Renal pelvis (tissue), 4 donors: ENCODE results near the gene KIF3B. TPM values are rescaled to one million over a fixed set of nuclear protein-coding genes. Genes with fewer than 3 reads are reported as not detected.
"Not testable (repeated sequence)": the region's sequence is repeated elsewhere in the genome, so short reads cannot be mapped to it uniquely, and the experiment has no call there.

ENCODE experiments used
- DNase-seq: peaks from one replicate; pipeline ENCODE4 v3.0.0-alpha.2; 2013
- polyA plus RNA-seq, 3 donors: library from polyadenylated mRNA; unstranded; fragments of 120-200 nt; gene quantifications; one replicate each; pipeline ENCODE4 v1.2.1, GENCODE V29; 2013; ENCODE audit not compliant: insufficient read length in 3 of 3

The KIF3B gene
- polyA plus RNA-seq, 3 donors, result 36.4 to 47.3 (median 38.6) TPM

DNA sequence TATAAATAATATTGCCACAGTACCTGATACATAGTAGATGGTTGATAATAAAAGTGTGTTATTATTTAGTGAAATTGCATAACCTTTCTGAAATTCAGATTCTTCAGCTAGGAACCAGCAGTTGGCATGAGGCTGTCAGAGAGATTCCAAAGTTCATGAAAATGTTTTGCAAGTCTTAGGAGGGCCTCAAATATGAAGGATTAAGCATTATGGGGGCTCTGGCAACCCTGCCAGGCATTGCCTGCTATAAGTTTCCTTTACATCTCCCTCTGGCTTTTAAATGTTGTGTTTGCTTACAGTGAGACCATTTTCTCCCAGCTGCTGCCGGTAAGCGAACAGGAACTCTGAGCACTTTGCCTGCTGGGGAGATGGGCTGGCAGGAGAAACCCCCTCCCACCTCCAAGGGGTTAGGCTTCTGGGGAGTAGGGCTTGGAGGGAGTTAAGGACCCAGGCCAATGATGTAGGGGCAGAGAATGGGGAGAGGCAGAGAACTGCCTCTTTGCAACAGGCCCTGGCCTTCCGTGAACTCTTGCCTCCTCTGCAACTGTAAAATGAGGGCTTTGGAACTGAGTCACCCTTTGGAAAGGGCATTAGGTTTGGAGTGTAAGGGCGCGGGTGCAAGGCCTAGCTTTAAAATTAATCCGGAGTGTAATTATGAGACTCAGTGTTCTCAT, 33.2 kb upstream of the KIF3B start:
- DNase-seq, result no peak

- DNase-seq, result no peak
Measured at GRCh38 chr20:32244959-32245358, 32.5 kb upstream of the KIF3B start.

DNA sequence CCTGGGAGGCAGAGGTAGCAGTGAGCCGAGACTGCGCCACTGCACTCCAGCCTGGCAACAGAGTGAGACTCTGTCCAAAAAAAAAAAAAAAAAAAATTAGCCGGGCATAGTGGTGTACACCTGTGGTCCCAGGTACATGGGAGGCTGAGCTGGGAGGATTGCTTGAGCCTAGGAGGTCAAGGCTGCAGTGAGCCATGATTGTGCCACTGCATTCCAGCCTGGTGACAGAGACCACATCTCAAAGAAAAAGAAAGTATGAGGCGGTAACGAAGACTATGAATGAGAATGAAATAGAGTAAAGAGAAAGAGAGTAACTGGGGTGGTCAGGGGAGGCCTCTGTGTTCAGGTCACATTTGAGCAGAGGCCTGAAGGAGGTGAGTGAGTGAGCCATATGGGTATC, 31.2 kb upstream of the KIF3B start:
- DNase-seq, result not testable (repeated sequence)

- no peak for DNase-seq
Measured at GRCh38 chr20:32248043-32248442, 29.4 kb upstream of the KIF3B start.

DNA sequence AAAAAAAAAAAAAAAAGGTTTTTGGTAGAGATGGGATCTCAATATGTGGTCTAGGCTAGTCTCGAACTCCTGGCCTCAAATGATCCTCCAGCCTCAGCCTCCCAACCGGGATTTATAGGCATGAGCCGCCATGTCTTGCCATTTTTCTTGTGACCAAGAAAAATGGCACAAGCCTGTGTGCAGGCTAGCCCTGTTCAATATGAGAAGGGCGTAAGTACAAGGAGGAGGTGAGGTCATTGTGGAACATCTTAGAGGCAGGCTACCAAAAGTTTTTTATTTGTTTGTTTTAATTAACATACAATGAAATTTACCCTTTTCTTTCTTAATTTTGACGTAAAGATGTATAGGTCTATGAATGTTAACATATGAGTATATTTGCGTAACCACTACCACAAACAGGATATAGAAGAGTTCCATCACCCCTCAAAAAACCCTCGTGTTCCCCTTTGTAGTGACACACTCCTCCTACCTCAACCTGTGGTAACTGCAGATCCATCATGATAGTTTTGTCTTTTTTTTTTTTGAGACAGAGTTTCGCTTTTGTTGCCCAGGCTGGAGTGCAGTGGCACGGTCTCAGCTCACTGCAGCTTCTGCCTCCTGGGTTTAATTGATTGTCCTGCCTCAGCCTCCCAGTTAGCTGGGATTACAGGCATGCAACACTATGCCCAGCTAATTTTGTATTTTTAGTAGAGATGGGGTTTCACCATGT, 28.3 kb upstream of the KIF3B start:
- no peak for DNase-seq

- no peak for DNase-seq
Measured at GRCh38 chr20:32251470-32251869, 26.0 kb upstream of the KIF3B start.

DNA sequence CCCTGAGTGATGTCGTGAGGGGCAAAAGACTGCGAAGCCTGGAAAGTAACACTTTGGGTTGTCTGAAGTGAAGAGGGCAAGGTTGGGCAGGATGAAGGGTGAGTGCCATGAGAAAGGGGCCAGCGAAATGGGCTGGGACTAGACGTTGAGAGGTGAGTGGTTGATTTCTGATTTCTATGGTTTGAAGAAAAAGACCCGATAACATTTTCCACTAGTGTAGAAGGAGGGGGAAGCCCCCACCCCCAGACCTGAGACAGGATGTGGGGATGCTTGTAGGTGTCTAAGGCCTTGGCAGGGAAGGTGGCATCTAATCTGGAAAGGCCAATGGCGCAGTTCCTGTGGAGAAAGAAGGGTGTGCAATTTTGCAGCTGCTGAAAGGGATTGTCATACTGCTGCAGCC, 25.3 kb upstream of the KIF3B start:
- no peak for DNase-seq

DNA sequence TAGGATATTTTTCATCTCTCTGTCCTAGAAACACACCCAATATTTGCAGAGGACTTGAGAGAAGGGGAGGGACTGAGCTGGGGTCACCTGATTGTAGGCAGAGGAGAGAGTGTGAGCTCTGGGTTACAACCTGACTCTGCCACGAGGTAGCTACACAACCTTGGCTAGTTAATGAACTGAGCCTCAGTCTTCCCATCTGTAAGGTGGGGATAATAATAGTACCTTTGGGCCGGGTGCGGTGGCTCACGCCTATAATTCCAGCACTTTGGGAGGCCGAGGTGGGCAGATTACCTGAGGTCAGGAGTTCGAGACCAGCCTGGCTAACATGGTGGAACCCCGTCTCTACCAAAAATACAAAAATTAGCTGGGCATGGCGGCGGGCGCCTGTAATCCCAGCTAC, 16.5 kb upstream of the KIF3B start:
- not testable (repeated sequence) for DNase-seq

DNA sequence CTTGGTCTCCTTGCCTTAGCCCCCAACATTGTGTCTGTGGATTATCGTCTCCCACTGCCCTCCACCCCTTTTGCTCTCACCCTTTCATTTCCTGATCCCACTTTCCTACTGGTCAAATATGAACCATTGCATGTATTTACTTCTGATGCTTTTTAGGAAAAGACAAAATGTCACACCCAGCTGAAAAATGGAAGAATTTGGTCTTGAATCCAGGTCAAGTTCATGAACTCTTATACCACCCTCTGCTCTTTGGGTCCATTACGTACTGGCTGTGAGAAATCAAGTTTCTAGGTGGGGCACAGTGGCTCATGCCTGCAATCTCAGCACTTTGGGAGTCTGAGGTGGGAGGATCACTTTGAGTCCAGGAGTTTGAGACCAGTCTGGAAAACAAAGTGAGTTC, 15.8 kb upstream of the KIF3B start:
- DNase-seq, result no peak

- no peak for DNase-seq
Measured at GRCh38 chr20:32263398-32263954, 14.0 kb upstream of the KIF3B start.

DNA sequence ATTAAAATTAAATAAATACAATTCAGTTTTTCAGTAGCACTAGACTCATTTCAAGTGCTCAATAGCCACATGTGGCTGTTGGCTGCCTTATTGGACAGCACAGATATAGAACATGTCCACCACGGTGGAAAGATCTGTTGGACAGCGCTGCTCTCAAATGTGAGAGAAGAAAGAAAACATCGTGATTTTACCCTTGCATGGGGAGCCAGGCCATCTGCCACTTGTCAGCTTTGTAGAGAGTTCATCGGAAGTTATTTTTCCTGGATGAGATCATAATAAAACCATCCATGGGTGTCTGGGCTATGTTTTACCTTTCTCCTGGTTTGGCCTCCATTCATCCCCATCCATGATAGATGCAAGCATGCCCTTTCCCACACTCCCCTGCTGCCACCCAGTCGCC, 5.8 kb upstream of the KIF3B start:
- DNase-seq, result no peak

- DNase-seq, result no peak
Measured at GRCh38 chr20:32274359-32274758, 3.1 kb upstream of the KIF3B start.

DNA sequence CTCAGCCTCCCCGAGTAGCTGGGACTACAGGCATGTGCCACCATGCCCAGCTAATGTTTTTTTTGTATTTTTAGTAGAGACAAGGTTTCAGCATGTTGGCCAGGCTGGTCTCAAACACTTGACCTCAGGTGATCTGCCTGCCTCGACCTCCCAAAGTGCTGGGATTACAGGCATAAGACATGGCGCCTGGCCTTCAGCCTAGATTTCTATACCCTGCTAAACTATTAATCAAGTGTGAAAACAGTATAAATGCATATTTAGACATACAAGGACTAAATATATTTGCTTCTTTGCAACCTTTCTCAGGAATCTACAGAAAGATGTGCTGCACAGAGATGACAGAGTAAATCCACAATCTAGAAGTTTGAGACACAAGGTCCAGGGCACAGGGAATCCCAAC, 2.3 kb upstream of the KIF3B start:
- not testable (repeated sequence) for DNase-seq

DNA sequence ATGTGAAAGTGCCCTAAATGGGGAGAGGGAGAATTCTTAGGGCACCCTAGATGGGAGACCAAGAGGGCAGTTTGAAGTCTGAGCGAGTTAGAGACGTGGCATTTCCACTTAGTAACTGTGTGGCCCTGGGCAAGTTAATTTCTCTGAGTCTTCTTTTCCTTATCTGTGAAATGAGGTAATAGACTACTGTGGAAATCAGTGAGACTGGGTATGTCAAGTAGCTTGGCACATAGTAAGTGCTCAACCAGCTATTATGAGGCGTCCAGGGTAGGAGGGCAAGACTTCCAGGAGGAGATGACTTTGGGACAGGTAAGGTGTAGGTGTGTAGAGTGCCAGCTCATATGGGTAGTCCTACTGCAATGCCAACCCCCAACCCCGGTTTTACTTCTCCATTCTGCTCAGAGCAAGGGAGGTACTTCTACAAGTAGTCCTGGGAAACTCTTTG, 770 bp downstream of the KIF3B start:
- no peak for DNase-seq

DNA sequence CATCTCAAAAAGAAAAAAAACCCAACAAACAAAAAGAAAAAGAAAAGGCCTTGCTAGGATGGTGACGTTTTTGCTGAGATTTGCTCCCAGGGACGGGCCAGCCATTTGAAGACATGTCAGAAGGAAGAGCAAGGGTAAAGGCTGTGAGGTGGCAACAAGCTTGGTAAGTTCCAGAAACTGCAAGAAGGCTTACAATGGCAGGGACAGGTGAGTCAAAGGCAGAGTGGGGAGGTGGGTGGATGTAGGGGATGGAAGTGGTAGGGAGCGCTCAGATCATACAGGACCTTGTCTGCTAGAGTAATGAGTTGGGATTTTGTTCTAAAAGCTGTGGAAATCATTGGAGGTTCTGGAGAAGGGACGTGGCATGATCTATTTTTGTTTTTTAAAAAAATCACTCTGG, 4.3 kb downstream of the KIF3B start:
- no peak for DNase-seq

- no peak for DNase-seq
Measured at GRCh38 chr20:32282461-32282860, 5.0 kb downstream of the KIF3B start.

GRCh38 chr20:32285082-32285620, 7.7 kb downstream of the KIF3B start:
- no peak for DNase-seq

GRCh38 chr20:32285621-32286371, 8.3 kb downstream of the KIF3B start:
- no peak for DNase-seq

DNA sequence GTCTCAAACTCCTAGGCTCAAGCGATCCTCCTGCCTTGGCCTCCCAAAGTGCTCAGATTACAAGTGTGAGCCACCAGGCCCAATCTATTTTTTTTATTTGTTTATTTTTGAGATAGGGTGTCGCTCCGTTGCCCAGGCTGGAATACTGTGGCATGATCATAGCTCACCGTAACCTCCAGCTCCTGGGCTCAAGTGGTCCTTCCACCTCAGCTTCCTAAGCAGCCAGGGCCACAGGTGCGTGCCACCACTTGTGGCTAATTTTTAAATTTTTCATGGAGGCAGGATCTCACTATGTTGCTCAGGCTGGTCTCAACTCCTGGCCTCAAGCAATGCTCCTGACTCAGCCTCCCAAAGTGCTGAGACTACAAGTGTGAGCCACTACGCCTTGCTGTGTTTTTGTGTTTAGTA, 9.8 kb downstream of the KIF3B start:
- DNase-seq, result no peak

- no peak for DNase-seq
Measured at GRCh38 chr20:32288225-32288849, 10.9 kb downstream of the KIF3B start.

- DNase-seq, result not testable (repeated sequence)
Measured at GRCh38 chr20:32289299-32289660, 11.8 kb downstream of the KIF3B start.
